Adipose tissue (tissue), 3 donors: ENCODE data around the gene HMCN2. TPM values are rescaled to one million over a fixed set of nuclear protein-coding genes. Genes with fewer than 3 reads are reported as not detected.

ENCODE experiments used
- H3K27ac ChIP-seq: one replicate; pipeline ENCODE4 v1.5.1; 2013; ENCODE audit warnings: low read depth, low read length
- WGBS, 3 donors: extraction: QIAGEN DNeasy Blood & Tissue Kit; methylation state at CpG; one replicate each; pipeline ENCODE4 v1.1.7; 2013; 5-methylcytosine and 5-hydroxymethylcytosine counted together
- polyA plus RNA-seq, 3 donors: library from polyadenylated mRNA; stranded (reverse); fragments of 200-250 nt; gene quantifications; one replicate each; pipeline ENCODE4 v1.2.3, GENCODE V29; 2013
- donor health status: healthy with polysubstance abuse.
- donor health status: Bipolar disorder and iron deficiency.
- donor health status: healthy.

HMCN2 gene, protein sequence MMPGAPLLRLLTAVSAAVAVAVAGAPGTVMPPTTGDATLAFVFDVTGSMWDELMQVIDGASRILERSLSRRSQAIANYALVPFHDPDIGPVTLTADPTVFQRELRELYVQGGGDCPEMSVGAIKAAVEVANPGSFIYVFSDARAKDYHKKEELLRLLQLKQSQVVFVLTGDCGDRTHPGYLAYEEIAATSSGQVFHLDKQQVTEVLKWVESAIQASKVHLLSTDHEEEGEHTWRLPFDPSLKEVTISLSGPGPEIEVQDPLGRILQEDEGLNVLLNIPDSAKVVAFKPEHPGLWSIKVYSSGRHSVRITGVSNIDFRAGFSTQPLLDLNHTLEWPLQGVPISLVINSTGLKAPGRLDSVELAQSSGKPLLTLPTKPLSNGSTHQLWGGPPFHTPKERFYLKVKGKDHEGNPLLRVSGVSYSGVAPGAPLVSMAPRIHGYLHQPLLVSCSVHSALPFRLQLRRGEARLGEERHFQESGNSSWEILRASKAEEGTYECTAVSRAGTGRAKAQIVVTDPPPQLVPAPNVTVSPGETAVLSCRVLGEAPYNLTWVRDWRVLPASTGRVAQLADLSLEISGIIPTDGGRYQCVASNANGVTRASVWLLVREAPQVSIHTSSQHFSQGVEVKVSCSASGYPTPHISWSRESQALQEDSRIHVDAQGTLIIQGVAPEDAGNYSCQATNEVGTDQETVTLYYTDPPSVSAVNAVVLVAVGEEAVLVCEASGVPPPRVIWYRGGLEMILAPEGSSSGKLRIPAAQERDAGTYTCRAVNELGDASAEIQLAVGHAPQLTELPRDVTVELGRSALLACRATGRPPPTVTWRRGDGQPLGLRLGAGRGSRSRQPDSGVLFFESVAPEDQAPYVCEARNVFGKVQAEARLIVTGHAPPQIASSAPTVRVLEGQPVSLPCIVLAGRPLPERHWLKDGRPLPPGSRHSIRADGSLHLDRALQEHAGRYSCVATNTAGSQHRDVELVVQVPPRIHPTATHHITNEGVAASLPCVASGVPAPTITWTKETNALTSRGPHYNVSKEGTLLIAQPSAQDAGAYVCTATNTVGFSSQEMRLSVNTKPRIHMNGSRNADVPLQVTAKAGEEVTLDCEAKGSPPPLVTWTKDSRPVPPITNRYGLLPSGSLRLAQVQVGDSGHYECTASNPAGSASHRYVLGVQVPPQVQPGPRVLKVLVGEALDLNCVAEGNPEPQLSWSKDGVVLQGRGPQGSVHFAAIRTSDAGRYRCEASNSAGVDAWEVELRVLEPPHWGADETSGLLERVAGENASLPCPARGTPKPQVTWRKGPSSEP (N-terminal part only)
- polyA plus RNA-seq, result 1 to 10 TPM in 2 of 3 donors, under 1 TPM in 1; 0.98 to 5.2 (median 2.6) TPM

- H3K27ac ChIP-seq, result no peak within 1 kb of the TSS
- WGBS, 3 donors, result 1 to 3% (median 3%) methylated on average over 53 to 82 of the region's 89 CpGs
Measured at GRCh38 chr9:130265431-130266235, at the start of gene HMCN2. Gene HMCN2 (plus strand): TSS chr9:130265760. CDS start chr9:130265879, 119 bp downstream.

- H3K27ac ChIP-seq, result no peak overlapping the region
- 91 to 95% (median 91%) methylated on average over 10 of the region's 10 CpGs for WGBS, 3 donors
Measured at GRCh38 chr9:130217838-130218237, 47.7 kb upstream of the HMCN2 start.

- 78 to 86% (median 81%) methylated on average over 16 of the region's 16 CpGs for WGBS, 3 donors
- no peak overlapping the region for H3K27ac ChIP-seq
Measured at GRCh38 chr9:130219661-130220096, 45.9 kb upstream of the HMCN2 start.

GRCh38 chr9:130220352-130220751, 45.2 kb upstream of the HMCN2 start:
- 37 to 74% (median 54%) methylated on average over 9 of the region's 9 CpGs for WGBS, 3 donors
- H3K27ac ChIP-seq, result no peak overlapping the region

DNA sequence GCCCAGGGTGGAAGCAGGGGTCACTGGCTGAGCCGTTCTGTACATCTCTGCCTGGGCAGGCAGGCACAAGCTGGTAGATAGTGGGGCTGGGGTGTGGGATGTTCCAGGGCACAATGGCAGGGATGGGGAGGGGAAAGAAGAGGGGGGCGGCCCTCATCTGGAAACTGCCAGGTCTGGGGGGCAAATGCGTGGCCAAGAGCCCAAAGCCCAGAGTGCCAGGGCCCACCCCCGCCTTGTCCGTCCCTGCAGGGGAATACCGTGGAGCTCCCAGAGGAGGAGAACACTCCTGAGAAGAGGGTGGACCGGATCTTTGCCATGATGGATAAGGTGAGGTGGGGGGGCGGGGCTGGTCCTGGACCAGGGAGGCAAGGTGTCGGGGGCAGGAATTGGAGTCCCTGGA, 42.7 kb upstream of the HMCN2 start:
- no peak overlapping the region for H3K27ac ChIP-seq
- WGBS, 3 donors, result 91 to 100% (median 93%) methylated on average over 7 to 9 of the region's 9 CpGs

DNA sequence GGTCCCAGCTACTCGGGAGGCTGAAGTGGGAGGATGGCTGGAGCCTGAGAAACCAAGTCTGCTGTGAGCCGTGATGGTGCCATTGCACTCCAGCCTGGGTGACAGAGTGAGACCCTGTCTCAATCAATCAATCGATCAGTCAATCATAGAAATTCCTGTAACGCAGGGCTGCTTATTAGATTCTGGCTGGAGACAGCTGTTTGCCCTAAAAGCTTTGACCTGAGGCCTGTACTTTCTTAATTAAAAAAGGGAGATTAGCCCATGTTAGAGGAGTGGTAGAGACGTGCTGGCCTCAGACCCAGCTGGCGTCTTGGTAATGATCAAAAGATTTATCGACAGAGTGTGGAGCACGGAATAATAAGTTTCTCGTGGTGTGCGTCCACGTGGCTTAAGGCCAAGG, 40.5 kb upstream of the HMCN2 start:
- H3K27ac ChIP-seq, result no peak overlapping the region
- 87 to 96% (median 95%) methylated on average over 11 of the region's 11 CpGs for WGBS, 3 donors

DNA sequence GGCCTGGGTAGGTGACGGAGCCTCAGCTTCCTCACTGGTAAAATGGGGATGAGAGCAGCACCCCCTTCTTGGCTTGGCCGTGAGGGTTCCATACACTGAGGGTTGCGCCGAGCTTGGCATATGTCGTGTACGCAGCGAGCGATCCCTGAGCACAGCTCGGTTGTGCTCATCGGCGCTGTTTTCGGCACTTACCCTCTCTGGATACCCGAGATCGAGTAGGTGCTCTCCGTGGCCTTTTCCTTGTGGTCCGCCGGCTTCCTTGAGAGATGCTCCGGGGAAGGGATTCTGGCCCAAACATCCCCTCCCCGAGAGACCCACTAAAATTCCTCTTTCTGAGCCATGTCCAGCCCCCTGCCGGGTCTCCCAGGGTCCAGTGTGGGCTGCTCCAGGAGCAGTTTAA, 40.0 kb upstream of the HMCN2 start:
- H3K27ac ChIP-seq, result no peak overlapping the region
- WGBS, 3 donors, result 95 to 98% (median 95%) methylated on average over 20 of the region's 20 CpGs

- no peak overlapping the region for H3K27ac ChIP-seq
- 95 to 96% (median 96%) methylated on average over 12 of the region's 12 CpGs for WGBS, 3 donors
Measured at GRCh38 chr9:130226112-130226511, 39.4 kb upstream of the HMCN2 start.

DNA sequence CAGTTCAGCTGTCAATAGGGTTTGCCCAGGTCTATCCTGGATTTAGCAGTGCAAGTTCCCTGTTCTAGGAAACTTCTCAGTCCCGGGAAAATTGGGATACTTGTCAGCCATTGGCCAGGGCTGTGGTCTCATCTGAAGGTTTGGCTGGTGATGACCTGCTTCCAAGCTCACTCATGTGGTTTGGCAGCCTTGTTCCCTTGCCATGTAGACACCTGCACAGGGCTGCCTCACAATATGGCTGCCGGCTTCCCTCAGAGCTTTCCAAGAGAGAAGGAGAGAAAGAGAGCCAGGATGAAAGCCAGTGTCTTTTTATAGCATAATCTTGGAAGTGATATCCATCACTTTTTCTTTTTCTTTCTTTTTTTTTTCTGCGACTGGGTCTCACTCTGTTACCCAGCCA, 37.7 kb upstream of the HMCN2 start:
- WGBS, 3 donors, result 75 to 100% (median 97%) methylated on average over 3 of the region's 3 CpGs
- H3K27ac ChIP-seq, result no peak overlapping the region

- H3K27ac ChIP-seq, result no peak overlapping the region
- WGBS, 3 donors, result 65 to 99% (median 86%) methylated on average over 3 of the region's 3 CpGs
Measured at GRCh38 chr9:130229759-130230158, 35.8 kb upstream of the HMCN2 start.

DNA sequence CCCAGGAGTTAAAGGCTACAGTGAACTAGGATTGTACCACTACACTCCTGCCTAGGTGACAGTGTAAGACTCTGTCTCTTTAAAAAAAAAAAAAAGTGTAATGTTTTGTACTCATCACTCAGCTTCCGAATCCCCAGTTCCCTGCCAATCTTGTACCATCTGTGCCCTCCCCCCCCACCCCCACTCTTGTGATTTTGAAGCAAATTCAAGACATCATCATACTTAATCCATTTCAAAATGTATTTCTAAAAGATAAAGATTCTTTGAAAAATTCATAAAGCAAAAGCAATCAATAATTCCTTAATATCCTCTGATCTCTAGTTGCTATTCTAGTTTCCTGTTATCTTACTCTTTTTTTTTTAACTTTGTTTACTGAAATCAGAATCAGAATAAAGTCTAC, 34.9 kb upstream of the HMCN2 start:
- H3K27ac ChIP-seq, result no peak overlapping the region
- WGBS, 3 donors, result 36 to 78% (median 64%) methylated on average over 1 of the region's 1 CpG

- no peak overlapping the region for H3K27ac ChIP-seq
- 81 to 88% (median 84%) methylated on average over 26 to 27 of the region's 27 CpGs for WGBS, 3 donors
Measured at GRCh38 chr9:130232899-130233586, 32.5 kb upstream of the HMCN2 start.

- H3K27ac ChIP-seq, result no peak overlapping the region
- WGBS, 3 donors, result 92 to 95% (median 93%) methylated on average over 8 of the region's 8 CpGs
Measured at GRCh38 chr9:130233587-130233945, 32.0 kb upstream of the HMCN2 start.

GRCh38 chr9:130234340-130235260, 31.0 kb upstream of the HMCN2 start:
- no peak overlapping the region for H3K27ac ChIP-seq
- WGBS, 3 donors, result 82 to 87% (median 86%) methylated on average over 25 to 26 of the region's 26 CpGs

GRCh38 chr9:130235558-130236435, 29.8 kb upstream of the HMCN2 start:
- H3K27ac ChIP-seq, result no peak overlapping the region
- WGBS, 3 donors, result 50 to 52% (median 50%) methylated on average over 45 of the region's 45 CpGs
